GM21786 (cell line): Measurements from ENCODE around the gene GALNT9.
"Not testable (repeated sequence)": the region's sequence is repeated elsewhere in the genome, so short reads cannot be mapped to it uniquely, and the experiment has no call there.

Source experiments
- ATAC-seq: cut with Tn5 transposase; IDR thresholded peaks from one replicate; pipeline ENCODE4 v1.9.1; 2021; ENCODE audit not compliant: unreplicated experiment

Gene GALNT9

DNA sequence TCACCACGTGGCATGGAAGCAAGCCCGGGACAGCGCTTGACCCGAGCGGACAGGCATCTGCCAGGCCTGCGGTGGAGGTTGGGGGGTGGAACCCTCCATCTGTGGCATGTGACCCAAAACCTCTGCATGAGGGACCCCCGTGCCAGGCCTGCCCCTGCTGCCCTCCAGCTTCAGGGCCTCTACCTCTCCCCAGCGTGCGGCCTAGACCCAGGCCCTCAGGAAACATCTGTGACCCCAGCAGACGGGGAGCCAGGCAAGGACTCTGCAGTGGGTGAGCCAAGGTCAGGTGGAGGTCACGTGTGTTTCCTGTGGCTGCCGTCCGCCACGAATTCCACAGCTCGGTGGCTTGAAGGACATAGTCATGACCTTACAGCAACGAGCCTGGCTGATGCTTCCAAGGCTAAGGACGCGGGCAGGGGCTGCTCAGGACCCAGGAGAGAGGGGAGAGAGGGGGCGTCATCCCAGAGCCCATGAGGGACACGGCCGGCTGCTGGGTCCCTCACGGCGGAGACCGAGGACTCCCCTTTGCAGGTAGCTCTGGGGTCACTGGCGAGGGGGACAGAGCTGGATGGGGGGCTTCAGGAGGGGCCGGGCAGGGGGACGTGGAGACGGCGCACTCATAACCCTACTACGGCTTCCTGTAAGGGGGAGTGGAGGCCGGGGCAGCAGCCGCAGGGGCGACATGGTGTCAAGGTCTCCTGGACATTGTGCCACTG is 91.5 kb downstream of the GALNT9 start:
- no peak for ATAC-seq

DNA sequence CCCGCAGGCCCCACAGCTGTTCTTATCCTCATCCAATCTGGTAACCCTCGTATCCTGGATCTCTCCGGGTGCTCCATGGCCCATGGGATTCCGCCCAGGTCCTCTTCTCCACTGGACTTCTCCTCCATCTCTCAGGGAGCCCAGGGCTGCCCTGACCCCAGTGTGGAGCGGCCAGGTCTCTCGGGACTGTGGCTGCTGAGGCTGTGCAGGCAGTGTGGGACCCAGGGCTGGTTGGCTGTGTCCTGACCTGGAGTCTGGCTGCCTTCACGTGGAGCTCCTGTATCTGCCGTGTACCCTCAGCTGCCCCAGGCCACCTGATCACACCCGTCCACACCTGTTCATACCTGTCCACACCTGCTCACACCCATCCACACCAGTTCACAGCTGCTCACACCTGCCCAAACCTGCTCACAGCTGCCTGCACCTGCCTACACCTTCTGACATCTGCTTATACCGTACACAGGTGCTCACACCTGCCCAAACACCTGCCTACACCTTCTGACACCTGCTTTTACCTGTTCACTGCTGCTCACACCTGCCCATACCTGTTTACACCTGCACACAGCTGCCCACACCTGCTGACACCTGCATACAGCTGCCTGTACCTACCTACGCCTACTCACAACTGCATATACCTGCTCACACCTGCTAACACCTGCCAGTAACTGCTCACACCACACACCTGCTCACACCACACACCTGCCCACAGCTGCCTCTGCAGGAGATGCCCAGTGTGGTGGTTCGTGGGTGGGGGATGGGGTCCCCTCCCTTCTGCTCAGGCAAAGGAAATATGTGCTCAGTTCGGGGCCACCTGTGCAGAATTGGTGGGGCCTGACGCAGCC is 92.2 kb downstream of the GALNT9 start:
- ATAC-seq = no peak

DNA sequence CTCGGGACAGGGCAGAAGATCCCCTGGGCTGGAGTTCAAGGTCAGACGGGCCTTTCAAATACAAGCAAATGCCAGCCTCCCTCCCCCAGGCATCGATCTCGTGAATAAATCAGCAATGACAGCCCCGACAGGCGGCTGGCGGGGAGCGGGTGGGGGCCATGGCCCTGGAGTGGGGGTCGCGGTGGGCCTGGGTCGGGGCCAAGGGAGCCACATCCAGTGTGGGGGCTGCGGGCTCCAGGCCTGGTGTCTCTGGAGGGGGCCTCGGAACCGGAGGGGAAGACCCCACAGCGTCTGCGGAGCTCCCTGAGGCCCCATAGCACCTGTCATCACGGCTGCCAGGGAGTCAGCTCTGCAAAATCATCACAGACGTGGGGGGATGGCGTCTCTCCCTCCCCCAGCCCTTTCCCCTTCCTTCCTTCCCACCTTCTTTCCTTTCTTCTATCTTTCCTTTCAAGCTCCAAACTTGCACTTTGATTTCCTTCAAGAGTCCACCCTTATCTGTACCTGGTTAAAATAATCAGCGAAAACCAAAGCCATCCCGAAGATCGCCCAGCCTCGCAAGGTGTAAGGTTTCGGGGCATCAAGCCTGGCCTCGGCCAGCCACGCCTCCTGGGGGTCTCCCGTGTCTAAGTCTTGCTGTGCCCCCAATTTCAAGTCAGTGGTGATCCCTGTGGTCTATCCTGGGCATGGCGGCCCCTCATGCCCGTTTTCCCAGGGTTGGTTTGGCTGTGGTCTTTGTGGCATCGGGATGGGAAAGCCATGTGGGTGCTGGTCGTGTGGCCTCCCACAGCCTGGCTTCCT is 93.1 kb downstream of the GALNT9 start:
- ATAC-seq = no peak

DNA sequence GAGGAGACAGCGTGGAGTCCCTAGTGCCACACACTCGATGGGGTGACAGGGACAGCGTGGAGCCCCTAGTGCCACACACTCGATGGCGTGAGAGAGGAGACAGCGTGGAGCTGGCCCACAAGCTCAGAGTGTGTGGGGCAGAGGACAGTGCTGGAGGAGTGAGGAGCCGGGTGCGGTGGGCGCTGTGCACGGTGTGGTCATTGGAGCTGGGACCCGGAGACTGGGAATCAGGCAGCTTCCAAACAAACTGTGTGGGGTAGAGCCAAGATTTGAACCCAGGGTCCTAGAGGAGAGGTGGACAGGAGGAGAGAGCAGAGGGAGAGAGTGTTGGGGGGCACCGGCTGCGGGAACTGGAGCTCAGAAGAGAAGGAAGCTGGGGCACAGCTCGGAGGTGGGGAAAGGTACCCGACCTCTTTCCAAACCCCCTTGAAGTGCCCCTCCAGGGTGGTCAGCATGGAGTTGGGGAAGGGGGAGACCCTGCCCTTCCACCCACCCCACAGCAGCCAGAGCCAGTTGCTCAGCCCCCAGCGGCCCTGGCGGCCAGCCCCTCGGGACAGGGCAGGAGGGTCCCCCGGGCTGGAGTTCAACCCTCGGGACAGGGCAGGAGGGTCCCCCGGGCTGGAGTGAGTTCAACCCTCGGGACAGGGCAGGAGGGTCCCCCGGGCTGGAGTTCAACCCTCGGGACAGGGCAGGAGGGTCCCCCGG is 94.1 kb downstream of the GALNT9 start:
- ATAC-seq = no peak

DNA sequence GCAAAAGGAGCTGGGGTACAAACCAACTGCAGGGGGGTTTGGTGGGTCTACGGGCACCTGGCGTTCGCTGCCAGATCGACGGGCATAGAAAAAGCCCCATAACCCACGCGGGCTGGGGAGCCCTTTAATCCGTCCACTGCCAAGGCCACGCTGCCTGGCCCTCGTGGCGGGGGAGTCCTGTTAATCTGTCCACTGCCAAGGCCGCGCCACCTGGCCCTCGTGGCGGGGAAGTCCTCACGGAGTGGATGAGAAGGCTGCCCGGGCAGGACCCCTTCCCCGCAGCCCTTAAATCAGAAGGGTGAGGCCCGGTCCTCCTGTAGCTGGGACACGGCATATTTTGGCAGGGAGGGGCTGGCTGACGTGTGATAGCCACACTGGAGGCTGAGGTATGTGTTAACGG is 99.0 kb downstream of the GALNT9 start:
- no peak for ATAC-seq

DNA sequence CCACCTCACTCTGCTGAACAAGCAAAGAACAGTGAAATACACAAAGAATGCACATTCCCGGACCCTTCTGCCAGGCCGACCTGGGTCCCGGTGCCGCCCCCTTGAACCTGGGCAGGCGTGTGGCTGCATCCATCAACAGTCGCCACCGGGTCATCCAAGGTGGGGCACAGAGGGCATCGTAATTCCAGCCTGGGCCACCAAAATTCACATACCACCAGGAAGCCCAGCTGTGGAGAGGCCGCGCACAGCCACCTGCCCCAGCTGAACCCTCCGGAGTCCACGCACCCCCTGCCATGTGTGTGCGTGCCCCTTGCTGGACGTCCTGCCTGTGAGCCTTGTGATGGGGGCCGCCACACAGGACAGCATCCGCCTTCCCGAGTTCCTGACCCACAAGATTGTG is 99.5 kb downstream of the GALNT9 start:
- ATAC-seq = no peak

DNA sequence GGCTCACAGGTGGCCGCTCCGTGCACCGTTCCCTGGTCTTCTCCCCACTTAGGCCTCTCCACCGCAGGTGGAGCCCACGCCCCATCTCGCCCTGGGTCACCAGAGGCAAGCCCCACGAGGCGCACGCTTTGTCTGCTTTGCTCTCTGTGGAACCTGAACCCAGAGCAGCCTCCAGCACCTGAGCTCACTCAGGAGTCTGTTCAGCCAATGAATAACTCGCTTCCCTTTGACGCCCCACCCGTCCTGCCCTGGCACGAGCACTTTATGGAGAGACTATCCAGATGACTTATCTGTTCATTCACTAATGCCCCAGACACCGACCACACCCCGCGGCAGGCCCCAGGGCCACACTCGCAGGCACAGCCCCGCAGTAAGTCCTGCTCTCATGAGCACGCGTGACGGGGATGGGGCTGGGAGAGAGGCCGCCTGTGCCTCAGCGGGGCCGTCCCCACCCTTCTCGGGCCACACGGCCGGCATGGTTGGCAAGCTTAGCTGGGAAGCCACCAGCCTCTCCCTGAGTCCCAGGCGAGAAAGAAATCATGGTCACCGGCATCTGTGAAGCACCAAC is 100.1 kb downstream of the GALNT9 start:
- no peak for ATAC-seq

DNA sequence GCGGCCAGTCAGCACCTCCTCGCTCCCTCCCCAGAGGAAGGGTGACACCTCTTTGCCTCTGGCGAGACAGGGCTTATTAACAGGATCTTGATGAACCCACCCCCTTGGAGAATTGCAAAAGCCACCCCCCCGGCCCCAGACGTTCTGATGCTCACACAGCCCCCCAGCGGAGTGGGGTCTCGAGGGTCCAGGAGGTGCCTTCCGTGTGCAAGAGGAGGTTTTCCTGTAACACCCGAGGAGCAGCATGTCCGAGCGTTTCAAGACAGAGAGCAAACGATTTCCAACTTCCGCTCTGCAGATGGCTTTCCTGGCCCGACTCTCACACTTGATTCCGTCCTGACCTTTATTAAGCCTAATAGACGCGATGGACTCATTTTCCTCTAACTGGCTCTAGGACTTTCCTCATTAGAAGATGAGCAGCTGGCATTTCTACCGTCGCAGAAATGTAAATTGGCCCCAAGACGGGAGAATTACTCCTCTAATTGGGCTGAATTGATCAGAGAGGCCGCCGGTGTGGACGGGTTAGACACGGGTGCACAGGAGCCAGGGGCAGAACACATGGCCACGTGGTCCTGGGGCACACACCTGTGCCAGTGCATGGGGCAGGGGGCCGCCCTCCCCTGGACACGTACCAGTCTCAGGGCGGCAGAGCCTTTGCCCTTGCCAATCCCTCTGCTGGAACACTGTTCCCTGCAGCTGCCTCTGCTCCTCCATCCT is 100.8 kb downstream of the GALNT9 start:
- ATAC-seq = no peak

DNA sequence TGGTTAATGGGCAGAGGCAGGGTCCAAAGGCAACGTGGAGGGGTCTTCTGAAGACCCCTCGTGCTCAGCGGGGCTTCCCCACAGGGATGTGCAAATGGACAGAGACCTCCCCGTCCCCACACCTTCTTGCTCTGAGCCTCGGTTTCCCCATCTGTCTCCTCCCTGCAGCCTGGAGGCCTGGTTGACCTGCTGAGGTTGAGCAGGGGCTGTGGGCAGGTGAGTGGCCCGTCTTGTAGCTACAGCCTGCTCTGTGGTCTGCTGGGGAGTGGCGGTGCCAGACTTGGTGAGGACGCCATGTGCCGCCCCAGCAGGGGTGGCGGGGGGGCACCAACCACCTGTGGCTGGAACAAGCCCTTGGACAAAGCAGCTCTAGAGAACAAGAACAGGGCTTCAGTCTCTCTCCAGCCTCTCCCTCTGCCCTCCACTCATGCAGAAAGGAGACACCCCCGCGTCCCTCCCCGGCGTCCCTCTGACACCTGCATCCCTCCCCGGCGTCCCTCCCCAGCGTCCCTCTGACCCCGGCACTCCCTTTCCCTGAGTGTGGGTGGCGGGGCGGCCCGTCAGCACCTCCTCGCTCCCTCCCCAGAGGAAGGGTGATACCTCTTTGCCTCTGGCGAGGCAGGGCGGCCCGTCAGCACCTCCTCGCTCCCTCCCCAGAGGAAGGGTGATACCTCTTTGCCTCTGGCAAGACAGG is 101.5 kb downstream of the GALNT9 start:
- ATAC-seq = no peak

DNA sequence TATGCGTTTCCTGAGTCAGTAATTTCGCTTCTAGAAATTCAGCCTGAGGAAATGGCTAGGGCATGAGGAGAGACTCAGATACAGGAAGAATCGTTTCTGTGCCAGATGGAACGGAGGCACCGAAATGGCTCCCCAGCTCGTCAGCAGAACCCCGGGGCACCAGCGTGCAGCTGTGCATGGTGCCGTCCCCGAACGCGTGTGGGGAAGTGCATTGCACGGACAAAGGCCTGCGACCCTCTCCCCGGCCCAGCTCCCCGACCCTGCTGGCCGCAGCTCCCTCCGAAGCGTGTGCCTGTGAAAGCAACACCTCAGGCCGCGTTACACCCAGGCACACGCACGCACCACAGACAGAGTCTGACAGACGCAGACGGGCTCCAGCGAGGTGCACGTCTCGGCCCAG is 102.3 kb downstream of the GALNT9 start:
- ATAC-seq = no peak

DNA sequence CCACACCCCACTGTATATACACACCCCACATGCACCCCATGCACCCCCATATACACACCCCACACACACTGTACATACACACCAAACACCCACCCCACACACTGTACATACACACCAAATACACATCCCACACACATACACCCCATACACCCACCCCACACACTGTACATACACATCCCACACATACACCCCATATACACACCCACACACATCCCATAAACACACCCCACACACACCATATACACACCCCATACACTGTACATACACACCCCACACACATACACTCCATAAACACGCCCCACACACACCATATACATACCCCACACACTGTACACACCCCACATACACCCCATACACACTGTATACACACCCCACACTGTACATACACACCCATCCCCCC is 102.8 kb downstream of the GALNT9 start:
- ATAC-seq = no peak

DNA sequence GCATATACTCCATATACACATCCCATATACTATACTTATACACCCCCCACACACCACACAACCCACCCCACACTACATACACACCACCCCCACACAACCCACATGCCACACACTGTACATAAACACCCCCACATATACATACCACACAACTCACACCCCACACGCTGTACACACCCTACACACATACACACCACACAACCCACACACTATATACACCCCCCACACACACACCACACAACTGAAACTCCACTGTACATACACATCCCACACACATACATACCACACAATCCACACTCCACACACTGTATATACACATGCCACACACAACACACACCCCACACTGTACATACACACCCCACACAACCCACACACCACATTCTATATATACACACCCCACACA is 104.2 kb downstream of the GALNT9 start:
- no peak for ATAC-seq

DNA sequence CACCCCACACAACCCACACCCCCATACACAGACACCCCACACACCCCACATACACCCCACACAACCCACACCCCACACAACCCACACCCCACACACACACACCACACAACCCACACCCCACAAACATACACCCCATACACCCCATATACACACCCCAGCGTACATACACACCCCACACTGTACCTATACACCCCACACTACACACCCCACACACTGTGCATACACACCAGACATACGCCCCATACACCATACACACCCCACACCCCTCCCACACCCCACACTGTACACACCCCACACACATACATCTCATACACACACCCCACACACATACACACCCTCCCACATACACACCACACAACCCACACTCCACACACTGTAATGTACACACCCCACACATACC is 104.9 kb downstream of the GALNT9 start:
- ATAC-seq = no peak

DNA sequence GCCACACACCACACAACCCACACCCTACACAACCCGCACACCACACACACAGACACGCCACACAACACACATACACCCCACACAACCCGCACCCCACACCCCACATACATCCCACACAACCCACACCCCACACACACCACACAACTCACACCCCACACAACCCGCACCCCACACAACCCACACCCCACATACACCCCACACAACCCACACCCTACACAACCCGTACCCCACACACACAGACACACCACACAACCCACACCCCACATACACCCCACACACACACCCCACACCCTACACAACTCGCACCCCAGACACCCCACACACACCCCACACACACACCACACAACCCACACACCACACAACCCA is 106.6 kb downstream of the GALNT9 start:
- no peak for ATAC-seq

DNA sequence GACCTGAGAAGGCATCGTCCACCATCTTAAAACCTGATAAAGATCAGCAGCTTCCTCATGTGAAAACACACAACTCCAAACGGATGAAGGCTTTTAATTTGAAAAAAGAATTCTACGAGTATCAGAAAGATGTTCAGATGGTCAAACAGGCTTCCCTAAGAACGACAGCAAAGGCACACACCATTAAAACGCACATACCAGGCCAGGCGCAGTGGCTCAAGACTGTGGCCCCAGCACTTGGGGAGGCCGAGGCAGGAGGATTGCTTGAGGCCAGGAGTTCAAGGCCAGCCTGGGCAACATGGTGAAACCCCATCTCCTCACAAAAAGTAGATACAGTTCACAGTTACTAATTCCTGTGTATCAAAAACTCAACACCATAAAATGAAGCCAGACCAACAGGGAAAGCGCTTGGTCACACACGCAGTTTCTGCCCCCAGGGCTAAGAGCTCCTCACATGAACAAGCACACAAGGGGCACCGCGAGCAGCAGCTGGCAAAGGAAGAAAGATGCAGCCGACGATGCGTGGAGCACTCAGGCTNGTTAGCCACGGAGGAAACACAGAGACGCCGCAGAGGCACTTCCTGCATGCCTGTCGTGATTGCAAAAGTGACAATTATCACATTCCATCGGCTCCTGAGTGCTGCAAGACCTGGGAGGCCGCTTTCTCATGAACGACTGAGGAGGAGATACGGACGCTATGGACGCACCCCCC is 107.1 kb downstream of the GALNT9 start:
- no peak for ATAC-seq

DNA sequence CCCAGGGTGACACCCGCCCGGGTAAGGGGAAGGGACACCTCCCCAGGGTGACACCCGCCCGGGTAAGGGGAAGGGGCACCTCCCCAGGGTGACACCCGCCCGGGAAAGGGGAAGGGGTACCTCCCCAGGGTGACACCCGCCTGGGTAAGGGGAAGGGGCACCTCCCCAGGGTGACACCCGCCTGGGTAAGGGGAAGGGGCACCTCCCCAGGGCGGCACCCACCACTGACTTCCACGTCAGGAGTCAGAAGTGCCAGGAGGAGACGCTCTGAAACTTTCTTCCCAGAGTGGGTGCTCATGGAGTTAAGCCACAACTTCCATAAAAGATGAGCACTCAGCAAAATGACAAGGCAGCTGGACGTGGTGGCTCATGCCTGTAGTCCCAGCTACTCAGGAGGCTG is 109.6 kb downstream of the GALNT9 start:
- ATAC-seq = not testable (repeated sequence)

DNA sequence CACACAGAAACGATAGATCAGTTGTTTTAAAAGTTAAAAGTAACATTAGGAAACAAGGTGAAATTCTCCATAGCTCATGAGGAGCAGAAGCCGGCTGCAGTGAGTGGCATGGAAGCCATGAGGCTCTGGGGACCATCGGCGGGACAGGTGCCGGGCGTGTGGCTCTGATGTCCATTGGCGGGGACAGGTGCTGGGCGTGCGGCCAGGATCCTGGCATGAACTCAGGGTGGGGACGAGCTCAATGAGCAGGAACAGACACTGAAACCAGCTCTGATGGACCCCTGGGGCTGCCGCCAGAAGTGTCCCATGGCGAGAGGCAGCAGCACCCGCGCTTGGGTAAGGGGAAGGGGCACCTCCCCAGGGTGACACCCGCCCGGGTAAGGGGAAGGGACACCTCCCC is 110.1 kb downstream of the GALNT9 start:
- no peak for ATAC-seq

DNA sequence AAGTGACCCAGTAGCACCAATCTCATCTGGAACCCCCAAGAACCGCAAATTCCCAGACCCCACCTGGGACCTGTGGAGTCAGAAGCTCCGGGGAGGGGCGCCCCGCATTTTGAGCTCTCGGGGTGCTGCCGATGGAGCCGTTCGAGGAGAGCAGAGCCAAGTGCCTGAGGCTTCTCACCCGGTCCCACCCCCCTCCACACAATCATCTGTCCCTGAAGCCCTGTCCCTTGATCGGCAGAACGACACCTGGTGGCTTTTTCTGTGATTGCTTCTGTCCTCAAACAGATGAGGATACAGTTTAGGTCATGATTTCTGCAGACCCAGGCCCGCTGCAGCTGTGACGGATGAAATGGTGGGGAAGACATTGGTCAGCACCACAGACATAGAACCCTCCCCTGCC is 110.5 kb downstream of the GALNT9 start:
- no peak for ATAC-seq

DNA sequence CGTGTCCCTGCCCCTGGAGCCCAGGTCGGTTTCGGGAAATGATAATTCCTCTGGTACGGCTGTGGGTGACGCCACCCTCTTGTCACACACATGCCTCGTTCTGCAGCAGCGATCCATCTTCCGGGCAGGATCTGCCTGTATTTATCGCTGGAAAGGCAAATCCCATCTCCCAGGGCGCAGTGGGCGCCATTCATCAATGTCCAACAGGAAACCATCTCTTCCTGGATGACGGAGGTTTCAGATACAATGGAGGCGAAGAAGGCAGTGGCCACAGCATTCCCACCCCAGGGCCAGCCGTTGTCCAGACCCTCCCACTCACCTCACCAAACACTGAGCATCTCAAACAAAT is 110.9 kb downstream of the GALNT9 start:
- no peak for ATAC-seq
